GM12872 (cell line): ENCODE data around the gene AMACR.

Experiments
- CTCF ChIP-seq: IDR thresholded peaks from 3 replicates; pipeline ENCODE4 v1.5.1; 2011; ENCODE audit warnings: low read depth, mild to moderate bottlenecking, low read length, moderate library complexity; ENCODE audit not compliant: insufficient read depth

The AMACR gene

GRCh38 chr5:34021334-34021733 lies 13.5 kb upstream of the AMACR start:
- TF ChIP-seq CTCF = no peak

GRCh38 chr5:34020726-34021125 lies 12.9 kb upstream of the AMACR start:
- TF ChIP-seq CTCF = no peak

GRCh38 chr5:34017254-34017653 lies 9.4 kb upstream of the AMACR start:
- TF ChIP-seq CTCF = no peak

GRCh38 chr5:34016750-34017149 lies 8.9 kb upstream of the AMACR start:
- no peak for TF ChIP-seq CTCF

- TF ChIP-seq CTCF = no peak
Observed at GRCh38 chr5:34016222-34016621, 8.4 kb upstream of the AMACR start.

- TF ChIP-seq CTCF = no peak
Observed at GRCh38 chr5:34015120-34015822, 7.4 kb upstream of the AMACR start.

- TF ChIP-seq CTCF = no peak
Observed at GRCh38 chr5:34014626-34015025, 6.8 kb upstream of the AMACR start.
